Activated T-cell treated with anti-CD3 and anti-CD28 coated beads, Interleukin-2, amount 50 U/mL, for 24 hours (primary cell): ENCODE measurements around the gene CFAP65.
A peak's percentile ranks its signal among the peaks of the same experiment; 100 is the strongest.

Experiments used
- DNase-seq: peaks from one replicate; pipeline ENCODE4 v3.0.0-alpha.2; 2020
- H3K27ac Mint-ChIP-seq: 2 replicates; pipeline ENCODE4 v1.8.0; 2020; ENCODE audit warnings: mild to moderate bottlenecking, mixed read lengths
- H3K27me3 Mint-ChIP-seq: 2 replicates; pipeline ENCODE4 v1.8.0; 2020; ENCODE audit warnings: mixed read lengths
- H3K36me3 Mint-ChIP-seq: 2 replicates; pipeline ENCODE4 v1.8.0; 2020; ENCODE audit warnings: low read depth, mixed read lengths
- H3K4me1 Mint-ChIP-seq: 2 replicates; pipeline ENCODE4 v1.8.0; 2020; ENCODE audit warnings: low read depth, mixed read lengths
- H3K4me3 Mint-ChIP-seq: 2 replicates; pipeline ENCODE4 v1.8.0; 2020; ENCODE audit warnings: mild to moderate bottlenecking, moderate library complexity, mixed read lengths
- H3K9me3 Mint-ChIP-seq: 2 replicates; pipeline ENCODE4 v1.8.0; 2020; ENCODE audit warnings: mixed read lengths

Gene CFAP65

DNA sequence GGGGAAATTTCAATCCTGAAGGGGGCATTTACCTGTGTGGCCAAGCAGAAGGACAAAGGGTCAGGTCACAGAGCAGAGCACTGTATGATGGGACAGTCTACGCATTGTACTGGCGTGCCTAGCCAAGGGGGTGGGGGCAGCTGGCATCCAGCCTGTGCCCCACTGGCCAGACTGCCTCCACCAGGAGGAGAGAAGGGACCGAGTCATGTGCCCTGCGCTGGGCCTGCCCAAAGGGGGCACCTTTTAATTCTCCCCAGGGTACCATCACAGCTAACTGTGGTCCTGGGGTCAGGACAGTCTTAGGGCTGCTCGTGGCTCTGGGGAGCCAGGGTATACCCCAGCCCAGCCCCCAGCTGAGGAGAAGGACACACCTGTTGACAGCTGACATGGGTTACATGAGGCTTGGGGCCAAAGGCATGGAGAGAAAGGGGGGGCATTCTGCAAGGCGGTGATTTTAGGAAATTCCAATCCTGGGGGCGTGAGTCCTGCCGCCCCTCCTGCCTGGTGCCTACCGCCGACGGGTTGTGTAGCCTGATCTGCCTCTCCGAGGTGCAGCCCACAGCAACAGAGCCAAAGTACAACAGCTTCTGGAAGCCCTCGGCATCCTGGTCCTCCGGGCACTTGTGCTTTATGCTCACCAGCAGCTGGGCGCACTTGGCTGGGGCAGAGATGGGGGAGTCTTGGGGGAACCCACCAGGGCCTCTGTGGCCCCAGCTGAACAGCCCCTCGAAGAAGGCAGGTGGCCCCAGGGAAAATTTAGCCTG lies 11.0 kb downstream of the CFAP65 start:
- H3K36me3 Mint-ChIP-seq = no peaks in the 10 kb centered on the region
- no peaks in the 10 kb centered on the region for H3K9me3 Mint-ChIP-seq
- H3K27me3 Mint-ChIP-seq = peaks cover 41% of the 10 kb centered on the region
- no peak overlapping the region for H3K27ac Mint-ChIP-seq
- H3K4me3 Mint-ChIP-seq = no peak overlapping the region
- no peaks in the 10 kb centered on the region for H3K4me1 Mint-ChIP-seq
- no peak for DNase-seq

GRCh38 chr2:219029829-219030165 lies 11.5 kb downstream of the CFAP65 start:
- H3K4me3 Mint-ChIP-seq = no peak overlapping the region
- peak; percentile 84 for DNase-seq
- no peak overlapping the region for H3K27ac Mint-ChIP-seq
- H3K4me1 Mint-ChIP-seq = no peaks in the 10 kb centered on the region
- H3K27me3 Mint-ChIP-seq = peaks cover 35% of the 10 kb centered on the region
- H3K9me3 Mint-ChIP-seq = no peaks in the 10 kb centered on the region
- H3K36me3 Mint-ChIP-seq = no peaks in the 10 kb centered on the region

GRCh38 chr2:219028996-219029828 lies 12.1 kb downstream of the CFAP65 start:
- H3K27ac Mint-ChIP-seq = no peak overlapping the region
- peaks cover 30% of the 10 kb centered on the region for H3K27me3 Mint-ChIP-seq
- no peak overlapping the region for H3K4me3 Mint-ChIP-seq
- no peaks in the 10 kb centered on the region for H3K4me1 Mint-ChIP-seq
- no peaks in the 10 kb centered on the region for H3K36me3 Mint-ChIP-seq
- H3K9me3 Mint-ChIP-seq = no peaks in the 10 kb centered on the region
- no peak for DNase-seq

DNA sequence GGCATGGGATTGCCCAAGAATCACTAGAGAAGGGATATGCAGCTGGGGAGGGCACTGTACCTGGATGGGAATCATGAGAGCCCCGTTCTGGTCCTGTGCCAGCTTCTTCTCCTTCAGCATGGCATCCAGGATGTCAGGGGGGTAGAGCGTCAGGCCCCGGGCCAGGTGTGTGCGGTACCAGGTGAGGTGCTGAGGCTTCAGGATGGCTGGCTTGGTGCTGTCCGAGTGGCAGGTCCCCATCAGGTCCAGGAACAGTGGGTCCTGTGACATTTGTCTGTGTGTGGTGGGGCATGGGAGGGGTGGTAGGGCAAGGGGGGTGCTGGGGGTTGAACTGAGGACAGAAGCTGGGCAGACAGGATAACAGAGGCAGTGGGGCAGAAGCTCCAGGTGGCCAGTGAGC lies 13.2 kb downstream of the CFAP65 start:
- H3K27ac Mint-ChIP-seq = no peak overlapping the region
- H3K4me1 Mint-ChIP-seq = no peaks in the 10 kb centered on the region
- H3K9me3 Mint-ChIP-seq = no peaks in the 10 kb centered on the region
- no peak overlapping the region for H3K4me3 Mint-ChIP-seq
- peaks cover 27% of the 10 kb centered on the region for H3K27me3 Mint-ChIP-seq
- no peak for DNase-seq
- no peaks in the 10 kb centered on the region for H3K36me3 Mint-ChIP-seq

GRCh38 chr2:219027511-219028055 lies 13.7 kb downstream of the CFAP65 start:
- H3K36me3 Mint-ChIP-seq = no peaks in the 10 kb centered on the region
- no peak overlapping the region for H3K27ac Mint-ChIP-seq
- no peaks in the 10 kb centered on the region for H3K9me3 Mint-ChIP-seq
- H3K4me3 Mint-ChIP-seq = no peak overlapping the region
- no peak for DNase-seq
- H3K4me1 Mint-ChIP-seq = no peaks in the 10 kb centered on the region
- peaks cover 24% of the 10 kb centered on the region for H3K27me3 Mint-ChIP-seq

DNA sequence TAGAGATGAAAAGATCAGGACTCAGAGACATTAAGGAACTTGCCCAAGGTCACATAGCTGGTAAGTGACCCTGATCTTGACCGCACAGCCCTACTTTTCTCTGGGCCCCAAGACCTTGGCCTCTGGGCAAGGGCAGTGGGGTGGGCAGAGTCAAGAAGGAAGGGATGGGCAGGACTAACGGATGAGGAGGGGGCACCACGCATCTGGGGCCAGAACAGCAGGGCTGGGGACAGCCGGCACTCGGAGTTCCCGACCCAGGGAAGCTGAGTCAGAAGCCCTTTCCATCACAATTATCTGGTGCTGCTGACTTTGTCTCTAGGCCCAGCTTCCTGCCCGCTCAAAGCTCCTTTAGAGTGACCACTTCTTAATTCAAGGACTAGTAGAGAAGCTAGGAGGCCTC lies 14.4 kb downstream of the CFAP65 start:
- Mint-ChIP-seq H3K4me1 (no peaks in the 10 kb centered on the region), H3K27ac (no peak overlapping the region), H3K27me3 (peaks cover 20% of the 10 kb centered on the region), H3K36me3 (no peaks in the 10 kb centered on the region), H3K4me3 (no peak overlapping the region), H3K9me3 (no peaks in the 10 kb centered on the region)
- DNase-seq = no peak

DNA sequence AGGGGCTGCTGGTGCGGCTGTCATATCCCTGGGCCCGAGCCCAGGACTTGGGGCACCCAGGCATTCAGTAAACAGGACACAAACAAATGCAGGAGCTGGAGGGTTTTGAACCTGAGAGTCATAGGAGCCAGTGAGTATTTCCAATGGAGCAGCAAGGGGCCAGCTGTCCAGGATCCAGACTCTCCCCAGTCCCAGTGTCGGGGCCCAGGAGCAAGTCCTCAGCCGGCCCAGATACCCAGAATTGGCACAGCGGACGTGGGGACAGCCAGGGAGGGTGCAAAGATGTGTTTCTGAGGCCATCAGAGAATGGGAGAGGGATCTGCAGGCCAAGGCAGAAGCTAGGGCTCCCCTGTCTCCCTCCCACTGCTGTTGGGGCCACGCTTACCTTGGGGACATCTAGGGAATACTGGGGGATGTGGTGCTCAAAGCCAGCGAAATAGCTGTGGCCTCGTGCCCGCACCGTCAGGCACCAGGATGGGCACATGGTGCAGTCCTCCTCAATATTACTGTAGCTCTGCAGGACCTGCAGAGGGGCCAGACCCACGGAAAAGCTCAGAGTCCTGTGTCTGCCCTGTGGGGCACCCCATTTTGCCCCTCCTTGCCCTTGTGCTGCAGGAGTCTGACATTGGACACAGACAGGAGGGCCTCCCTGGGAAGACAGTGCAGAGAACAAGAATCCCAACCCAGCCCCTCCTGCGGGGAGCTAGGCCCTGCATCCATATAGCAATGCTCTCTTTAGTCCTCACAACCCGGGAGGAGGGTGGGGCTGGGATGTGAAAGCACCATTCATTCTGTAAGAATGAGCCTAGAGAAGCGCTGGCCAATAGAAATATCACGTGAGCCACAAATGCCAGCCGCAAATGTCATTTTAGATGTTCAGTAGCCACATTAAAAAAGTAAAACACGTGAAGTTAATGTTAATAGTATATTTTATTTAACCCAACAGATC lies 15.4 kb downstream of the CFAP65 start:
- DNase-seq = no peak
- peaks cover 13% of the 10 kb centered on the region for H3K27me3 Mint-ChIP-seq
- no peaks in the 10 kb centered on the region for H3K36me3 Mint-ChIP-seq
- no peak overlapping the region for H3K4me3 Mint-ChIP-seq
- H3K4me1 Mint-ChIP-seq = no peaks in the 10 kb centered on the region
- H3K9me3 Mint-ChIP-seq = no peaks in the 10 kb centered on the region
- no peak overlapping the region for H3K27ac Mint-ChIP-seq

DNA sequence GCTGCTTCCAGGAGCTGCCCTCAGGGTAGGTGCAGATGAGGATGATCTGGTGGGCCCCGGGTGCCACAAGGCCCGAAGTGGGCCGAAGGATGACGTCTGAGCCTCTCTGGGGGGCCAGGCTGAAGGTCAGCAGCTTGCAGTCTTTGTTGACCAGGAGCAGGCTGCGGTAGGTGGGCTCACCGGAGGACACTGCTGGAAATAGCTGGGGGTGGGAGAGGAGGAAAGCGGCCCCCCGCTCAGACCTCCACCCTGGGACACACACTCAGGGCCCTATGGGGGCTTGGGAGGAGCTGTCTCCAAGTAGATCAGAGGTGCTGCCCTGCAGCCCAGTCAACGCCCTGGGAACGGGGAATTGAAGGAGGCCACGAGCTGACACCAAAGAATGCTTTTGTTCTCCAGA lies 17.3 kb downstream of the CFAP65 start:
- no peak overlapping the region for H3K4me3 Mint-ChIP-seq
- no peaks in the 10 kb centered on the region for H3K4me1 Mint-ChIP-seq
- DNase-seq = no peak
- H3K36me3 Mint-ChIP-seq = no peaks in the 10 kb centered on the region
- no peak overlapping the region for H3K27ac Mint-ChIP-seq
- no peaks in the 10 kb centered on the region for H3K9me3 Mint-ChIP-seq
- H3K27me3 Mint-ChIP-seq = peaks cover 4% of the 10 kb centered on the region

GRCh38 chr2:219023045-219023605 lies 18.2 kb downstream of the CFAP65 start:
- peaks cover 11% of the 10 kb centered on the region for H3K27me3 Mint-ChIP-seq
- no peaks in the 10 kb centered on the region for H3K36me3 Mint-ChIP-seq
- DNase-seq = no peak
- no peaks in the 10 kb centered on the region for H3K9me3 Mint-ChIP-seq
- no peak overlapping the region for H3K27ac Mint-ChIP-seq
- no peaks in the 10 kb centered on the region for H3K4me1 Mint-ChIP-seq
- no peak overlapping the region for H3K4me3 Mint-ChIP-seq

- no peak overlapping the region for H3K27ac Mint-ChIP-seq
- no peak for DNase-seq
- peaks cover 11% of the 10 kb centered on the region for H3K27me3 Mint-ChIP-seq
- H3K4me3 Mint-ChIP-seq = no peak overlapping the region
- no peaks in the 10 kb centered on the region for H3K4me1 Mint-ChIP-seq
- no peaks in the 10 kb centered on the region for H3K36me3 Mint-ChIP-seq
- H3K9me3 Mint-ChIP-seq = no peaks in the 10 kb centered on the region
Measured at GRCh38 chr2:219022616-219023015, 18.7 kb downstream of the CFAP65 start.

DNA sequence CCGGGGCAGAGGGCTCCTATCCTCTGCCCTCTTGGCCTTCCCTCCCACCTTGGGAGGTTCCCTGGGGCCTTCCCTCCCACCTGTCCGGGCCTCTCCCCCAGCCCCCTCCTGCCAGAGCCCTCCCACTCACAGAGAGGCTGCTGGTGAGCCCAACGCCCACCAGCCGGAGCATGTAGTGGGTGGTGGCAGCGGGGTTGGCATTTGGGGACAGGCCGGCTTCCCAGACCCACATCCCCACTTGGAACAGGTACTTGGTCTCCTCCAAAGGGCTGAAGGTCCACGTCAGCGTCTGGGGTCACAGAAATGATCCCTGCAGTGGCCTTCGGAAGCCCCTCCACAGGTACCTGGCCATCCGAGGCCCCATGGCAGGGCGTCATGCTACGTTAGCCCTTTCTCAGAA lies 19.3 kb downstream of the CFAP65 start:
- no peak for DNase-seq
- H3K36me3 Mint-ChIP-seq = no peaks in the 10 kb centered on the region
- no peaks in the 10 kb centered on the region for H3K4me1 Mint-ChIP-seq
- no peaks in the 10 kb centered on the region for H3K9me3 Mint-ChIP-seq
- no peak overlapping the region for H3K4me3 Mint-ChIP-seq
- peaks cover 11% of the 10 kb centered on the region for H3K27me3 Mint-ChIP-seq
- no peak overlapping the region for H3K27ac Mint-ChIP-seq

GRCh38 chr2:219021591-219021990 lies 19.7 kb downstream of the CFAP65 start:
- Mint-ChIP-seq H3K9me3 (no peaks in the 10 kb centered on the region), H3K4me1 (no peaks in the 10 kb centered on the region), H3K27ac (no peak overlapping the region), H3K27me3 (peaks cover 14% of the 10 kb centered on the region), H3K36me3 (no peaks in the 10 kb centered on the region), H3K4me3 (no peak overlapping the region)
- no peak for DNase-seq

DNA sequence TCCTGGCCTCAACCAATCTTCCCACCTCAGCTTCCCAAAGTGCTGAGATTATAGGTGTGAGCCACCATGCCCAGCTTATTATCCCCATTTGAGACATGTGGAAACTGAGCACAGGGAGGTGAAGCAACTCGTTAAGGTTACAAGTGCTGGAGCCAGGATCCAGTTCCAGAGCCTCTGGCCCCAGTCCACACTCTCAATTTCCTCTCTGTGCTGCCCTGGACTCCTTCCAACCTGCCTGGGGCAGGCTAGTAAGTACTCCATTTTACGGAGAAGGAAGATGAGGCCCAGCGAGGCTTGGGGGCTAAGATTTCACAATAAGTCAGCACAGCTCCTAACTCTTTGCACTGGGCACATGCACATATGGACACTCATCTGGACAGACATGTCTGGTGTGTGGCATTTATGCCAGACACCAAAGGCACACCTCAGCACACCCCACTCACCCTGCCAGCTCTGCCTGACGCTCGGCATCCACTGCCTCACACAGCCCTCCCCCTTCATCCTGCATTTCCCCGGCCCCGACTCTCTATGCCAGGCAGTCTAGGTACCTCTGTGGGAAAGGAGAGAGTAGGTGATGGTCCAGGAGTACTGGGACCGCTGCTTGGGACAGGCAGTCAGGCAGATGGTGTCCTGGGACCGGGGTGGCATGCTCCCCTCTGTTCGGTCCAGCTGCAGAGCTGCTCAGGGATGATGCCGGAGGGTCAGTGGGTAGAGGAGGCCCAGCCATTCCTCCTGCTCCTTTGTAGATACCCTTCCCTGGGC lies 20.5 kb downstream of the CFAP65 start:
- Mint-ChIP-seq H3K27ac (no peak overlapping the region), H3K4me3 (no peak overlapping the region), H3K9me3 (no peaks in the 10 kb centered on the region), H3K4me1 (no peaks in the 10 kb centered on the region), H3K36me3 (no peaks in the 10 kb centered on the region), H3K27me3 (peaks cover 16% of the 10 kb centered on the region)
- DNase-seq = no peak
